MCF 10A (cell line): Measurements from ENCODE around the gene TLR9. TPM values are rescaled to one million over a fixed set of nuclear protein-coding genes. Genes with fewer than 3 reads are reported as not detected.

Experiments
- BruUV-seq: library from RNA; stranded (reverse); fragments of 400-500 nt; replicated peaks from 2 replicates; lab custom pipeline; 2021; lab: Mats Ljungman, UMichigan
- CTCF ChIA-PET: fragments of 300-600 bp; sonication (Branson Sonifier 250); formaldehyde crosslinking; extraction: SDS; loops from one replicate; lab custom pipeline; 2021; ENCODE audit warnings: antibody characterized with exemption, inconsistent platforms; lab: Yijun Ruan, JAX
- POLR2A ChIA-PET: fragments of 300-600, 350-650 bp; sonication (Branson Sonifier 250); formaldehyde crosslinking; extraction: SDS; loops from one replicate; lab custom pipeline; 2020; ENCODE audit warnings: antibody characterized with exemption, inconsistent platforms; lab: Yijun Ruan, JAX
- DNase-seq: peaks from one replicate; pipeline ENCODE4 v3.0.0-alpha.2; 2018; ENCODE audit not compliant: unreplicated experiment
- H3K27ac Mint-ChIP-seq: one replicate; pipeline ENCODE4 v1.8.0; 2022; ENCODE audit warnings: mild to moderate bottlenecking, low read depth, mixed read lengths; ENCODE audit not compliant: unreplicated experiment
- H3K27me3 Mint-ChIP-seq: one replicate; pipeline ENCODE4 v1.8.0; 2022; ENCODE audit warnings: mixed read lengths; ENCODE audit not compliant: insufficient read depth, unreplicated experiment
- H3K36me3 Mint-ChIP-seq: one replicate; pipeline ENCODE4 v1.8.0; 2022; ENCODE audit warnings: mild to moderate bottlenecking, moderate library complexity, mixed read lengths; ENCODE audit not compliant: insufficient read depth, unreplicated experiment
- H3K4me1 Mint-ChIP-seq: one replicate; pipeline ENCODE4 v1.8.0; 2022; ENCODE audit warnings: mixed read lengths; ENCODE audit not compliant: insufficient read depth, unreplicated experiment
- H3K4me3 Mint-ChIP-seq: one replicate; pipeline ENCODE4 v1.8.0; 2022; ENCODE audit warnings: mild to moderate bottlenecking, moderate library complexity, mixed read lengths; ENCODE audit not compliant: unreplicated experiment
- H3K9me3 Mint-ChIP-seq: one replicate; pipeline ENCODE4 v1.8.0; 2022; ENCODE audit warnings: mixed read lengths; ENCODE audit not compliant: unreplicated experiment
- CTCF ChIP-seq: fragments of 200-600 bp; IDR thresholded peaks from one replicate; pipeline ENCODE4 v1.8.0; 2022; ENCODE audit warnings: antibody characterized with exemption, mild to moderate bottlenecking; ENCODE audit not compliant: unreplicated experiment
- intact Hi-C: fragments of 100-400 bp; cut with micrococcal nuclease; formaldehyde crosslinking; loops from 2 replicates; pipeline ENCODE4 v1.14.1; 2022
- total RNA-seq: library from RNA; stranded (reverse); gene quantifications from 2 replicates; pipeline ENCODE4 v1.2.3, GENCODE V29; 2022

Gene TLR9
- total RNA-seq, 1 experiment from 2014 or later, result not detected

GRCh38 chr3:52205727-52206372 is 19.6 kb downstream of the TLR9 start:
- no peaks in the 10 kb centered on the region for H3K9me3 Mint-ChIP-seq
- DNase-seq, result peak; percentile 91
- POLR2A ChIA-PET, result interaction anchor here (1.1 to 2.3 kb wide), 8 partner anchors 9 to 159 kb away, joined by 3 to 17 read pairs (median 6); partner anchors contain the start of genes POC1A, TWF2 and WDR82
- CTCF ChIA-PET, result interaction anchor here (0.6 to 2.2 kb wide), 8 partner anchors 9 to 1010 kb away, joined by 3 to 13 read pairs (median 4); no protein-coding TSS in a partner anchor
- H3K27me3 Mint-ChIP-seq, result no peaks in the 10 kb centered on the region
- TF ChIP-seq CTCF, result no peak
- no peak overlapping the region for H3K4me3 Mint-ChIP-seq
- BruUV-seq, result no TSS peak
- H3K36me3 Mint-ChIP-seq, result peaks cover 90% of the 10 kb centered on the region
- peaks cover 26% of the 10 kb centered on the region for H3K4me1 Mint-ChIP-seq
- intact Hi-C loops, result no loop called here
- H3K27ac Mint-ChIP-seq, result no peak overlapping the region

GRCh38 chr3:52204337-52205073 is 20.9 kb downstream of the TLR9 start:
- H3K27ac Mint-ChIP-seq, result no peak overlapping the region
- BruUV-seq, result no TSS peak
- no peaks in the 10 kb centered on the region for H3K27me3 Mint-ChIP-seq
- no peaks in the 10 kb centered on the region for H3K9me3 Mint-ChIP-seq
- H3K36me3 Mint-ChIP-seq, result peaks cover 94% of the 10 kb centered on the region
- CTCF ChIA-PET, result interaction anchor here (0.5 to 2.2 kb wide), 10 partner anchors 27 to 209 kb away, joined by 3 to 13 read pairs (median 4); partner anchors contain the start of gene RPL29
- intact Hi-C loops, result no loop called here
- H3K4me1 Mint-ChIP-seq, result peaks cover 20% of the 10 kb centered on the region
- H3K4me3 Mint-ChIP-seq, result no peak overlapping the region
- POLR2A ChIA-PET, result interaction anchor here (0.7 to 2.3 kb wide), 17 partner anchors 10 to 263 kb away, joined by 3 to 17 read pairs (median 4); partner anchors contain the start of genes ABHD14A, GLYCTK, POC1A and RRP9
- TF ChIP-seq CTCF, result no peak
- peak; percentile 92 for DNase-seq

GRCh38 chr3:52203701-52204100 is 21.7 kb downstream of the TLR9 start:
- no peak overlapping the region for H3K4me3 Mint-ChIP-seq
- no peak for DNase-seq
- ChIA-PET POLR2A (interaction anchor here (0.8 to 2.2 kb wide), 7 partner anchors 11 to 84 kb away, joined by 3 to 9 read pairs (median 5); partner anchors contain the start of genes GLYCTK and POC1A), CTCF (interaction anchor here (0.6 to 1.6 kb wide), 7 partner anchors 18 to 701 kb away, joined by 3 to 5 read pairs (median 3); partner anchors contain the start of gene RPL29)
- TF ChIP-seq CTCF, result no peak
- no peaks in the 10 kb centered on the region for H3K9me3 Mint-ChIP-seq
- peaks cover 24% of the 10 kb centered on the region for H3K4me1 Mint-ChIP-seq
- H3K27me3 Mint-ChIP-seq, result no peaks in the 10 kb centered on the region
- intact Hi-C loops, result no loop called here
- no TSS peak for BruUV-seq
- no peak overlapping the region for H3K27ac Mint-ChIP-seq
- peaks cover 92% of the 10 kb centered on the region for H3K36me3 Mint-ChIP-seq
